ENCODE data around the gene SYDE1. TPM values are rescaled to one million over a fixed set of nuclear protein-coding genes. Genes with fewer than 3 reads are reported as not detected.
"Not testable (repeated sequence)": the region's sequence is repeated elsewhere in the genome, so short reads cannot be mapped to it uniquely, and the experiment has no call there.

Gene SYDE1
- total RNA-seq, result 1 to 10 TPM; 3.5 to 4.0 TPM
- 1 to 10 TPM in 1 of 2 donors, under 1 TPM in 1; 0.72 to 4.2 TPM for polyA plus RNA-seq

GRCh38 chr19:15107061-15108010, at the start of gene SYDE1:
Gene SYDE1, plus strand, starts transcription at chr19:15107401. Its CDS starts 33 bp downstream, at chr19:15107434.
- Histone ChIP-seq H3K9me3 (ENCODE audit: control insufficient read depth in 4 of 4, low read length in 3 of 4) (peaks cover 2 to 6% (median 3%) of the 10 kb centered on the region in 4 donors), H3K4me1 (ENCODE audit: control insufficient read depth in 4 of 4, insufficient read depth in 4 of 4, low read length in 3 of 4) (peaks cover 0 to 9% (median 0%) of the 10 kb centered on the region in 4 donors), H3K36me3 (ENCODE audit: control insufficient read depth in 4 of 4, insufficient read depth in 3 of 4, low read depth in 1 of 4, low read length in 3 of 4) (peaks cover 0 to 2% (median under 1%) of the 10 kb centered on the region in 4 donors), H3K27me3 (ENCODE audit: control insufficient read depth in 4 of 4, insufficient read depth in 4 of 4, low read length in 3 of 4) (no peaks in the 10 kb centered on the region), H3K4me3 (ENCODE audit: low read depth in 1 of 3, low read length in 3 of 3) (peak within 1 kb of the TSS in 2 of 3 donors; percentile 27 to 62), H3K9ac (ENCODE audit: low read depth in 1 of 2, low read length in 2 of 2) (no peak within 1 kb of the TSS), H3K27ac (ENCODE audit: low read depth in 1 of 2, low read length in 2 of 2) (peak within 1 kb of the TSS; percentile 57 to 65)
- no peak for TF ChIP-seq HNF4A (conservative IDR thresholded peaks at IDR 0.05)
- no peak for TF ChIP-seq TAF1 (conservative IDR thresholded peaks at IDR 0.05)
- no peak for TF ChIP-seq RXRA (IDR thresholded peaks at IDR 0.05)
- TF ChIP-seq RAD21 (IDR thresholded peaks at IDR 0.05), result no peak
- no peak for TF ChIP-seq EGR1 (IDR thresholded peaks at IDR 0.05; ENCODE audit: low read depth in 2 of 2)
- TF ChIP-seq FOXA2 (IDR thresholded peaks at IDR 0.05), result no peak
- no peak for TF ChIP-seq JUND (IDR thresholded peaks at IDR 0.05)
- TF ChIP-seq ATF3 (IDR thresholded peaks at IDR 0.05), result no peak
- no peak for TF ChIP-seq FOXA1 (IDR thresholded peaks at IDR 0.05)
- TF ChIP-seq HNF4G (IDR thresholded peaks at IDR 0.05), result no peak
- TF ChIP-seq GABPA (IDR thresholded peaks at IDR 0.05 in 1 of 2, conservative IDR thresholded peaks at IDR 0.05 in 1 of 2), result no peak
- TF ChIP-seq MAX (IDR thresholded peaks at IDR 0.05), result no peak
- no peak for TF ChIP-seq REST (IDR thresholded peaks at IDR 0.05)
- 6% methylated on average over 78 of the region's 78 CpGs for WGBS
- no peak for DNase-seq (ENCODE audit: low spot score)

GRCh38 chr19:15062036-15062435, 45.2 kb upstream of the SYDE1 start:
- DNase-seq (ENCODE audit: low spot score), result no peak
- H3K36me3 ChIP-seq (ENCODE audit: control insufficient read depth in 4 of 4, insufficient read depth in 3 of 4, low read depth in 1 of 4, low read length in 3 of 4), result no peaks in the 10 kb centered on the region
- H3K27me3 ChIP-seq (ENCODE audit: control insufficient read depth in 4 of 4, insufficient read depth in 4 of 4, low read length in 3 of 4), result peaks cover 0 to 5% (median 2%) of the 10 kb centered on the region in 4 donors
- no peak overlapping the region for H3K27ac ChIP-seq (ENCODE audit: low read depth in 1 of 2, low read length in 2 of 2)
- TF ChIP-seq JUND (IDR thresholded peaks at IDR 0.05) (no peak), FOXA2 (IDR thresholded peaks at IDR 0.05) (no peak), YY1 (IDR thresholded peaks at IDR 0.05) (no peak), NR2F2 (IDR thresholded peaks at IDR 0.05) (no peak)
- peaks cover 0 to 2% (median under 1%) of the 10 kb centered on the region in 4 donors for H3K9me3 ChIP-seq (ENCODE audit: control insufficient read depth in 4 of 4, low read length in 3 of 4)
- 78% methylated on average over 12 of the region's 12 CpGs for WGBS
- H3K4me3 ChIP-seq (ENCODE audit: low read depth in 1 of 3, low read length in 3 of 3), result no peak overlapping the region
- no peak overlapping the region for H3K9ac ChIP-seq (ENCODE audit: low read depth in 1 of 2, low read length in 2 of 2)
- no peaks in the 10 kb centered on the region for H3K4me1 ChIP-seq (ENCODE audit: control insufficient read depth in 4 of 4, insufficient read depth in 4 of 4, low read length in 3 of 4)

GRCh38 chr19:15070386-15070785, 36.8 kb upstream of the SYDE1 start:
- not testable (repeated sequence) for H3K9me3 ChIP-seq (ENCODE audit: control insufficient read depth in 4 of 4, low read length in 3 of 4); H3K27me3 ChIP-seq (ENCODE audit: control insufficient read depth in 4 of 4, insufficient read depth in 4 of 4, low read length in 3 of 4); DNase-seq (ENCODE audit: low spot score); H3K27ac ChIP-seq (ENCODE audit: low read depth in 1 of 2, low read length in 2 of 2); H3K36me3 ChIP-seq (ENCODE audit: control insufficient read depth in 4 of 4, insufficient read depth in 3 of 4, low read depth in 1 of 4, low read length in 3 of 4); H3K4me3 ChIP-seq (ENCODE audit: low read depth in 1 of 3, low read length in 3 of 3); H3K4me1 ChIP-seq (ENCODE audit: control insufficient read depth in 4 of 4, insufficient read depth in 4 of 4, low read length in 3 of 4); H3K9ac ChIP-seq (ENCODE audit: low read depth in 1 of 2, low read length in 2 of 2)
- 76% methylated on average over 4 of the region's 4 CpGs for WGBS
